HL-60 (cell line): ENCODE results near the gene LRSAM1.

Experiments used
- DNase-seq, 2 experiments: peaks; one replicate each; pipeline ENCODE4 v3.0.0-alpha.2; 2010 to 2020; ENCODE audit warnings: low read depth in 1 of 2, low spot score in 1 of 2
- H3K27ac ChIP-seq: fragments of 250-450 bp; sonication (Bioruptor Pico); replicated peaks from 2 replicates; pipeline ENCODE4 v1.5.1; 2020; ENCODE audit warnings: mild to moderate bottlenecking, moderate library complexity
- H3K27me3 ChIP-seq: fragments of 250-450 bp; sonication (Bioruptor Pico); 2 replicates; pipeline ENCODE4 v1.5.1; 2021; ENCODE audit warnings: mild to moderate bottlenecking, moderate library complexity; ENCODE audit not compliant: insufficient read depth, poor library complexity, severe bottlenecking
- H3K4me3 ChIP-seq: replicated peaks from 2 replicates; pipeline ENCODE4 v1.5.1; 2011; ENCODE audit warnings: mild to moderate bottlenecking, control low read depth, low read length; ENCODE audit not compliant: insufficient read depth
- CTCF ChIP-seq: IDR thresholded peaks from one replicate; pipeline ENCODE4 v1.5.1; 2011; ENCODE audit warnings: low read length, control low read depth, inconsistent platforms; ENCODE audit not compliant: insufficient read depth
- GABPA ChIP-seq: IDR thresholded peaks from 2 replicates; pipeline ENCODE4 v1.6.1; 2012; ENCODE audit warnings: low read depth
- POLR2AphosphoS5 ChIP-seq: IDR thresholded peaks from 2 replicates; pipeline ENCODE4 v1.6.1; 2012; ENCODE audit warnings: low read depth
- REST ChIP-seq: IDR thresholded peaks from 2 replicates; pipeline ENCODE4 v1.6.1; 2012; ENCODE audit warnings: low read depth; ENCODE audit not compliant: insufficient replicate concordance
- SPI1 ChIP-seq: IDR thresholded peaks from 2 replicates; pipeline ENCODE4 v1.6.1; 2012; ENCODE audit warnings: low read depth, mild to moderate bottlenecking, borderline replicate concordance

LRSAM1 gene

GRCh38 chr9:127470662-127471061 is 19.4 kb downstream of the LRSAM1 start:
- TF ChIP-seq REST (no peak), GABPA (no peak), CTCF (no peak), SPI1 (no peak)
- Histone ChIP-seq H3K27me3 (no peaks in the 10 kb centered on the region), H3K27ac (no peak overlapping the region), H3K4me3 (no peak overlapping the region)
- no peak for DNase-seq

GRCh38 chr9:127473501-127473900 is 22.2 kb downstream of the LRSAM1 start:
- no peaks in the 10 kb centered on the region for H3K27me3 ChIP-seq
- no peak for DNase-seq
- H3K27ac ChIP-seq = no peak overlapping the region
- H3K4me3 ChIP-seq = no peak overlapping the region
- TF ChIP-seq SPI1 = no peak
- TF ChIP-seq CTCF = no peak
- no peak for TF ChIP-seq POLR2AphosphoS5
- no peak for TF ChIP-seq GABPA
- TF ChIP-seq REST = no peak

GRCh38 chr9:127473932-127474331 is 22.6 kb downstream of the LRSAM1 start:
- H3K4me3 ChIP-seq = no peak overlapping the region
- no peak for DNase-seq
- TF ChIP-seq GABPA = no peak
- no peak overlapping the region for H3K27ac ChIP-seq
- no peaks in the 10 kb centered on the region for H3K27me3 ChIP-seq

- Histone ChIP-seq H3K4me3 (no peak overlapping the region), H3K27me3 (no peaks in the 10 kb centered on the region)
- no peak for DNase-seq
Measured at GRCh38 chr9:127474592-127474991, 23.3 kb downstream of the LRSAM1 start.

More at GRCh38 chr9:127474592-127474991, 23.3 kb downstream of the LRSAM1 start:
- H3K27ac ChIP-seq = no peak overlapping the region
- TF ChIP-seq GABPA (no peak), REST (no peak)
